ENCODE measurements around the gene TBC1D1. TPM values are rescaled to one million over a fixed set of nuclear protein-coding genes. Genes with fewer than 3 reads are reported as not detected.

Gene TBC1D1
- total RNA-seq, 4 donors from 2014 or later: 206 to 258 (median 221) TPM

DNA sequence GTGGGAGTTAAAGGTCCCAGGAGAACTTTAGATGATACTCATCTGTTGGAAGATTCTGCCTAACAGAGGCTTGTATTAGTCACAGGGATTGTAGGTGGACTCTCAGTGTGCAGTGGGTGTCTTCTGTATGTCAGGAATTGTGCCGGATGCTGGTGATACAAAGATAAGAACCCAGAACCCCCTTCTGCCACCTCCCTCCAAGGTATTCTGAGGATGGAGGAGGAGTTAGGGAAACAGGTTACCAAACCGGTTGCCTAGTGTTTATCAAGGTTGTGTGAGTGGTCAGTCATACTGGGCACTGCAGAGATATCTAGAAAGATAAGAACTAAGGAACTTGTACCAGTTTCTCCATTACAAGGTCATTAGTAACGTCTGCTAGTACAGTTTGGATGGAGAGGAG is 130.9 kb downstream of the TBC1D1 start:
- TF ChIP-seq POLR2AphosphoS5 (IDR thresholded peaks at IDR 0.05) (no peak), POLR2A (IDR thresholded peaks at IDR 0.05; ENCODE audit: low read depth) (no peak), EP300 (IDR thresholded peaks at IDR 0.05) (no peak)
- TF ChIP-seq, protein P1, sequence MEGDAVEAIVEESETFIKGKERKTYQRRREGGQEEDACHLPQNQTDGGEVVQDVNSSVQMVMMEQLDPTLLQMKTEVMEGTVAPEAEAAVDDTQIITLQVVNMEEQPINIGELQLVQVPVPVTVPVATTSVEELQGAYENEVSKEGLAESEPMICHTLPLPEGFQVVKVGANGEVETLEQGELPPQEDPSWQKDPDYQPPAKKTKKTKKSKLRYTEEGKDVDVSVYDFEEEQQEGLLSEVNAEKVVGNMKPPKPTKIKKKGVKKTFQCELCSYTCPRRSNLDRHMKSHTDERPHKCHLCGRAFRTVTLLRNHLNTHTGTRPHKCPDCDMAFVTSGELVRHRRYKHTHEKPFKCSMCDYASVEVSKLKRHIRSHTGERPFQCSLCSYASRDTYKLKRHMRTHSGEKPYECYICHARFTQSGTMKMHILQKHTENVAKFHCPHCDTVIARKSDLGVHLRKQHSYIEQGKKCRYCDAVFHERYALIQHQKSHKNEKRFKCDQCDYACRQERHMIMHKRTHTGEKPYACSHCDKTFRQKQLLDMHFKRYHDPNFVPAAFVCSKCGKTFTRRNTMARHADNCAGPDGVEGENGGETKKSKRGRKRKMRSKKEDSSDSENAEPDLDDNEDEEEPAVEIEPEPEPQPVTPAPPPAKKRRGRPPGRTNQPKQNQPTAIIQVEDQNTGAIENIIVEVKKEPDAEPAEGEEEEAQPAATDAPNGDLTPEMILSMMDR (IDR thresholded peaks at IDR 0.05): no peak
- Histone ChIP-seq H3K36me3 (peaks cover 5 to 52% (median 19%) of the 10 kb centered on the region in 4 donors), H3K27ac (replicated peaks in 1 of 4) (peak overlapping the region; percentile 3 to 74 (median 70)), H3K4me3 (no peak overlapping the region), H3K4me1 (peaks cover 0 to 45% (median 37%) of the 10 kb centered on the region in 4 donors), H3K9me3 (no peaks in the 10 kb centered on the region), H3K27me3 (no peaks in the 10 kb centered on the region)
- intact Hi-C loops (cut with DNase I): no loop called here
- no peak for DNase-seq (ENCODE audit: extremely low spot score)
- whole genome bisulfite sequencing: 82% methylated on average over 3 of the region's 3 CpGs

DNA sequence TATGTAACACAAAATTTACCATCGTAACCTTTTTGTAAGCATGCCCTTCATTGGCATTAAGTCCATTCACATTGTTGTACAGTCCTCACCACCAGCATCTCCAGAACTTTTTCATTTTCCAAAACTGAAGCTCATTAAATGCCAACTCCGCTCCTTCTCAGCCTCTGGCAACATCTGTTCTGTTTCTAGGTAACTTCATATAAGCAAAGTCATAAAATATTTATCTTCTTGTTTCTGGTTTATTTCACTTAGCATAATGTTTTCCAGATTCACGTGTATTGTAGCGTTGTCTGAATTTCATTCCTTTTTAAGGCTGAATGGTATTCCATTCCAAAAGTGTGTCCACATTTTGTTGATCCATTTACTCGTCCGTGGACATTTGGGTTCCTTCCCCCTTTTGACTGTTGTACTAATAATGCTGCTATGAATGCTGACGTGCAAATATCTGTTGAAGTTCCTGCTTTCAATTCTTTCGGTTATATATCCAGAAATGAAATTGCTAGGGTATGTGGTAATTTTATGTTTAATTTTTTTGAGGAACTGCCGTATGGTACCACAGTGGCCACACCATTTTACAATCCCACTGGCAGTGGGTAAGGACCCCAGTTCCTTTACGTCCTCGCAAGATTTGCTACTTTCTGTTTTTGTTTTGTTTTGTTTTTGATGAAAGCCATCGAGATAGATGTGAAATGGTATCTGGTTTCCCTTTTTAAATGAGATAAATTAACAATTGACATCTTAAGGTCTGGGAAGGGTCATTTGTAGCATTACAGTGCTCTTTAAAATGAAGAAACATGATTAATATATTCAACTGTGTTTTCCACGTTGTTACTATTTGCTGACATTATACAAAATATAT is 132.7 kb downstream of the TBC1D1 start:
- 43% methylated on average over 13 of the region's 13 CpGs for WGBS
- TF ChIP-seq POLR2AphosphoS5 (IDR thresholded peaks at IDR 0.05) (peak in 1 of 2 donors; percentile 64), EP300 (IDR thresholded peaks at IDR 0.05) (peak; percentile 10), POLR2A (IDR thresholded peaks at IDR 0.05; ENCODE audit: low read depth) (no peak)
- intact Hi-C loops (cut with DNase I): no loop called here
- Histone ChIP-seq H3K4me1 (peaks cover 0 to 48% (median 38%) of the 10 kb centered on the region in 4 donors), H3K27me3 (no peaks in the 10 kb centered on the region), H3K36me3 (peaks cover 5 to 62% (median 31%) of the 10 kb centered on the region in 4 donors), H3K9me3 (no peaks in the 10 kb centered on the region), H3K27ac (replicated peaks in 1 of 4) (peak overlapping the region; percentile 64 to 74 (median 70)), H3K4me3 (peak overlapping the region in 3 of 4 donors; percentile 1 to 23 (median 12))
- no peak for DNase-seq (ENCODE audit: extremely low spot score)

DNA sequence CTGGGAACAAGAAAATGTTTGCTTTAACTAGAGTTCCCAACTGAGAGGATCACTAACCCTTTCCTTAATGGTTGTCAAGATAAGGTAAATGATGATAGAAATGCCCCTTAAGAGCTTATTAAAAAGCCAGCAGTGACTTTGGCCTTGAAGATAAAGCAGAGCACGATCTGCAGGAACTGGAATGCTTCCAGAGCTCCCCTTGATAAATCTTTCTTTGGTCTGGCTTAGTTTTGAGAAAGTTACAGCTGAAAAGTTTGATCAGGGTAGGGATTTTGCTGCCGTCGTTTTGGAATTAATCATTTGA is 133.3 kb downstream of the TBC1D1 start:
- peaks cover 5 to 68% (median 36%) of the 10 kb centered on the region in 4 donors for H3K36me3 ChIP-seq
- 12% methylated on average over 3 of the region's 3 CpGs for WGBS
- no peaks in the 10 kb centered on the region for H3K27me3 ChIP-seq
- H3K4me1 ChIP-seq: peaks cover 0 to 52% (median 41%) of the 10 kb centered on the region in 4 donors
- TF ChIP-seq EP300 (IDR thresholded peaks at IDR 0.05) (no peak), POLR2A (IDR thresholded peaks at IDR 0.05; ENCODE audit: low read depth) (no peak), POLR2AphosphoS5 (IDR thresholded peaks at IDR 0.05) (no peak)
- TF ChIP-seq, protein P1 (IDR thresholded peaks at IDR 0.05): no peak
- intact Hi-C loops (cut with DNase I): no loop called here
- no peaks in the 10 kb centered on the region for H3K9me3 ChIP-seq
- DNase-seq (ENCODE audit: extremely low spot score): no peak
- H3K27ac ChIP-seq (replicated peaks in 1 of 4): peak overlapping the region; percentile 64 to 74 (median 70)
- H3K4me3 ChIP-seq: peak overlapping the region in 1 of 4 donors; percentile 23

DNA sequence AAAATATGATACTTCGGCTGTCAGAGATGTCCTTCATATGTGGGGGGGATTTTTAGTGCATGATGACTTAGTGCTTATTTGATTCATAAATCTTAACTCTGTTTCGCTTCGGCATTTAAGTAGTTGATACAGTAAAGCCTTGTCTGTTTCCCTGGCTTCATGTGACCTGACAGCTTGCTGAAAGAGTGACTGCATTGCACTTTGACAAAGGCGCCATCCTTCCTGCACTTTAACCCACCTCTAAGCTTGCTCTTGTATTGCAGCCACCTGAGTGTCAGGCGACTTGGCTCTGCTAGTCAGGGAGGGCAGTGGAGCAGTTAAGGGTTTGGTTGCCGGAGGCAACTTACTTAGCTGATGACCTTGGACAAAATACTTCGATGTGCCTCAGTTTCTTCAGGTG is 134.8 kb downstream of the TBC1D1 start:
- TF ChIP-seq EP300 (IDR thresholded peaks at IDR 0.05) (no peak), POLR2AphosphoS5 (IDR thresholded peaks at IDR 0.05) (no peak), POLR2A (IDR thresholded peaks at IDR 0.05; ENCODE audit: low read depth) (no peak)
- TF ChIP-seq, protein P1 (IDR thresholded peaks at IDR 0.05): no peak
- peaks cover 0 to 60% (median 40%) of the 10 kb centered on the region in 4 donors for H3K4me1 ChIP-seq
- no peak overlapping the region for H3K4me3 ChIP-seq
- H3K27ac ChIP-seq (replicated peaks in 1 of 4): peak overlapping the region; percentile 5 to 74 (median 66)
- peaks cover 4 to 79% (median 44%) of the 10 kb centered on the region in 4 donors for H3K36me3 ChIP-seq
- intact Hi-C loops (cut with DNase I): no loop called here
- 95% methylated on average over 7 of the region's 7 CpGs for WGBS
- H3K27me3 ChIP-seq: no peaks in the 10 kb centered on the region
- H3K9me3 ChIP-seq: no peaks in the 10 kb centered on the region
- no peak for DNase-seq (ENCODE audit: extremely low spot score)

DNA sequence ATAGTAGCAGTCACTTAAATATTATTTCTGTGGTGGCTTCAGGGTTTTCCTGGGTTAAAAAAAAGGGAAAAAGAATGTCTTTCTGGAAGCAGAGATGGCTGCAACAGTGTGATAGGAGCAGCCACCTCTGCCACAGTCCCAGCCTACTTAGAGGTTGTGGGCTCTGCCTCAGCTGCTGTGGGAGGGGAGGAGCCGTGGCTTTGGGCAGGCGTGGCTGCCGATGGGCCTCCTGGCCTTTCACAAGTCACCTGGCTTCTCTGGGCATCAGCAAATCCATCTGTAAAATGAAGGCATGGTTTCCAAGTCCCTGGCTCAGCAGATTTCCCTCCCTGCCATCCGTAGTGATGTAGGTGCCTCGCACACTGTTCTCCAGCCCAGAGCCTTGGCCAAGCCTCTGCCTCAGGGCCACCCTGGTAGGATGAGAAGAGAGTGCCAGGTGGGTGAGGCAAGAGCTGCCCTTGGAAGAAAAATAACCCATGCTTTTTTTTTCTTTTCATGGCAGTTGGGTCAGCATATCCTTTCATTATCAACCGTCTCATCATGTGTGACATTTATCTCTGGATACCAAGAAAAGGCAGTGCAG is 135.4 kb downstream of the TBC1D1 start:
- Histone ChIP-seq H3K27ac (replicated peaks in 1 of 4) (peak overlapping the region in 3 of 4 donors; percentile 5 to 74 (median 64)), H3K9me3 (no peaks in the 10 kb centered on the region), H3K4me1 (peaks cover 0 to 60% (median 40%) of the 10 kb centered on the region in 4 donors), H3K27me3 (no peaks in the 10 kb centered on the region), H3K36me3 (peaks cover 0 to 75% (median 39%) of the 10 kb centered on the region in 4 donors), H3K4me3 (no peak overlapping the region)
- TF ChIP-seq POLR2A (IDR thresholded peaks at IDR 0.05; ENCODE audit: low read depth): no peak
- TF ChIP-seq, protein P1 (IDR thresholded peaks at IDR 0.05): no peak
- TF ChIP-seq EP300 (IDR thresholded peaks at IDR 0.05): no peak
- no peak for TF ChIP-seq POLR2AphosphoS5 (IDR thresholded peaks at IDR 0.05)
- WGBS: 98% methylated on average over 3 of the region's 6 CpGs
- DNase-seq (ENCODE audit: extremely low spot score): no peak
- intact Hi-C loops (cut with DNase I): no loop called here

Measured in esophagus muscularis mucosa (tissue), 4 donors.